HUDEP-2 (cell line): Measurements from ENCODE around the gene RPH3AL.

ENCODE experiments used
- DNase-seq, 76 experiments: peaks; one replicate each; lab custom pipeline; 2025; ENCODE audit not compliant: unreplicated experiment in 76 of 76; lab: John Stamatoyannopoulos, UW

RPH3AL gene

GRCh38 chr17:303168-303567 lies 49.4 kb downstream of the RPH3AL start:
- no peak for DNase-seq

GRCh38 chr17:302300-302698 lies 50.3 kb downstream of the RPH3AL start:
- DNase-seq: no peak

DNA sequence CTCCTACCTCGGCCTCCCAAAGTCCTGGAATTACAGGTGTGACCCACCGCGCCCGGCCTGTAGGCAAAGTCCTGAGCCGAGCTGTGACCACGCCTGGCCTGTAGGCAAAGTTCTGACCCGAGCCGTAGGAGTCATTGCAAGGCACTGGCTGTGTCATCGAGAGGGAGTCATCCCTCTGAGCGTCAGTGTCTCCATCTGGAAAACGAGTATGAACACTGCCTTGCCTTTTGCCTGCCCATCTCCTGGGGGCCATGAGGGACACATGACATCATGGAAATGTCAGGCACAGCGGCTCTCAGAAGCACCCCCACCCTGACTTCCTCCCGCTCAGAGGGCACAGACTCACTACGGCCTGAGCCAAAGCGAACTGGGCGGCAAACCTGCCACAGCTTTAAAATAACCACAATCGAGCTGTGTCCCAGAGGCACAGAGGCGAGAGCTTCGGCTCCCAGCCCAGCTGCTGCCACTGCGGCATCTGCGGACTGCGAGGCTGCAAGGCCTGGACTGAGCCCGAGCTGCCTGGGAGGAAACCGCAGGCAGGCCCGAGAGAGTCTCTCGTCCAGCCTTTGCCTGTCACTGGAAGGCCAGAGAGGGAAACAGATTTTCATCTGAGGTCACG lies 50.8 kb downstream of the RPH3AL start:
- no peak for DNase-seq

GRCh38 chr17:300881-301280 lies 51.7 kb downstream of the RPH3AL start:
- DNase-seq: no peak

DNA sequence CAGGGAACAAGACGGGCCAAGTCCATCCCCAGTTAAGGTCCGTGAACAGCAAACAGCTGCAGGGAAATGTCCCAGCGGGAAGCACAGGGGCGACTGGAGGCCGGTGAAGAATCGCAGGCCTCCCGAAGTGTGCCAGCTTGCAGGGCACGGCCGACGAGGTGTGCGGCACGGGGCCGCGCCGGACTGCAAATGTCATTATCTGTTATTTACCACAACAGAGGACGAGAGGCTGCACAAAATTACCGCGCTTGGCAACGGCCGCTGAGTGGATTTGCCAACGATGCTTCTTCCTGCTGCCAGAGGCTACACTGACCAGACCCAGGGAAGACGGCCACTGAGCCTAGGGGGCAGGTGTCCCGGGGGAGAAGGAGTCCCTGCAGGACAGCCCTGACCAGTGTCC lies 53.1 kb downstream of the RPH3AL start:
- DNase-seq: no peak

DNA sequence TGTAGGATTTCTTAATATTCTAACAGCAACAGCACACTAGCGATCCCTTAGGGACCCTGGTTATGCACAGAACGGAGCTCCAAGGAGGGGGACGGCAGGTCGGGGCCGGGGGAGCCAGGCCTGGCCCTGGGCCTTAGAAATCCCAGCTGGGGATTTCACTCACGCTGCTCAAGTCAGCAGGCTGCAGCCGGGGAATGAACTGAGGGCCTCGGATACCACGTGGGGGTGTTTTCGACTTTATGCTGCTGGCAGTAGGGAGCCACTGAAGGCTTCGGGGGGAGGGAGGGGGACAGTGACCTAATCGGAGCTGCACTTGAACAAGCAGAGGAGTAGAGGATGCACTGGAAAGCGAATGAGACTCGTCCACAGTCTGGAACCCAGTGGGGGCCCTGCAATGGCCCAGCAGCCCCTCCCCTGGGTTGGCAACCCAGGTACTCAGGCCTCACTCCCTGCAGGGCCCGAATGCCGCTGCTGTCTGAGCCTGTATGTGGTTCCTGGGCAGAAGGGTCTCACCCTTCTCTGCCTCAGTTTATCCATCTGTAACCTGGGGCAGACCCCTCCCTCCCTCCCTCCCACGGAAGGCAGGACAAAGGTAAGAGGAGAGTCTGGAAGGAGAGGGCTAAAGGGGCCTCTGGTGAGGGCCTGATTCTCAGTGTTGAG lies 53.7 kb downstream of the RPH3AL start:
- DNase-seq: no peak

- DNase-seq: no peak
Measured at GRCh38 chr17:297758-298157, 54.8 kb downstream of the RPH3AL start.

DNA sequence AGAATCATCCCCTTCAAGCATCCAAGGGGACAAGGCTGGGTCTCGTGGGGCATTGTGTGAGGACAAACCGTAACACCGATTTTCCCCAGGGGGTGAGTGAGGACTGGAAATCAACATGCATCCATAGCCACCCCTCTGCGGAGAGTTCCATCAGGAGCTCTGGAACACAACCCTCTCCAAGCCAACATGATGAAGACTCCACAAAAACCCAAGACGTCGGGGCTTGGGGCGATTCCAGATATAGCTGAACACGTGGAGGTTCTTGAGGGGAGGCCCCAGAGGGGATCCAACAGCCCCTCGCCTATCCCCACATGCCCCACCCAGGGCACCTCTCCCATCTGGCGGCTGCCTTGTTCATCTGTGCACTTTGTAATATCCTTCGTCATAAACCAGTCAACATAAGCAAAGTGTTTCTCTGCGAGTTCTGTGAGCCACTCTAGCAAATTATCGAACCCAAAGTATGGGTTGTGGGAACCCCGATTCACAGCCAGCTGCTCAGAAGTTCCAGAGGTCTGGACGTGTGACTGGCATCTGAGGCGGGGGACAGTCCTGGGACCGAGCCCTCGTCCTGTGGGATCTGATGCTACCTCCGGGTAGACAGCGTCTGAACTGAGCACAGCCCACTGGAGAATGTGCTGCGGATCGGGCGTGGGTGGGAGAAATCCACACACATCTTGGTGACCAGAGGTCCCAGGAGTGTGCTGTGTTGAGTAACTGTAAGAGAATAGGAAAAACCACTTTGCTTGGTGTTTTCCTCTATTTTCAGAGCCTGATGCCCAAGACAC lies 55.5 kb downstream of the RPH3AL start:
- DNase-seq: no peak

GRCh38 chr17:296379-296778 lies 56.2 kb downstream of the RPH3AL start:
- no peak for DNase-seq

GRCh38 chr17:292531-293382 lies 59.9 kb downstream of the RPH3AL start:
- no peak for DNase-seq

DNA sequence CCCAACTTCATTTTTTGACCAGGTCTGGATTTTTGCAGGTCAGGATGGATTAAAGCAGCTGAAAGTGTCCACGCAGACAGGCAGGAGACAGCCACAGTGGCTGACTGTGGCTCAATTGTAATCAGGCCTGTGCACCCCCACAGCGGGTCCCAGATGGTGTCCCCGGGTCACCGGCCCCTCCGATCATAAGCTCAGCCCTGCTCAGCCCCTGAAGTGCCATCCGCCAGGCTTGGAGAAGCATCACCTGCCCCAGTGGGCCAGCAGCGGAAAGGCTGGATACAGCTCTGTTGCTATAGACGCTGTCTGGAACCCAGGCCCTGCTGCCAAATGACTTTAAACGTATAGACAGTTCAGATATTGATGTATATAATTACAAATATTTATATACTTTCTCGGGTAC lies 60.6 kb downstream of the RPH3AL start:
- no peak for DNase-seq

GRCh38 chr17:291587-291986 lies 61.0 kb downstream of the RPH3AL start:
- no peak for DNase-seq

DNA sequence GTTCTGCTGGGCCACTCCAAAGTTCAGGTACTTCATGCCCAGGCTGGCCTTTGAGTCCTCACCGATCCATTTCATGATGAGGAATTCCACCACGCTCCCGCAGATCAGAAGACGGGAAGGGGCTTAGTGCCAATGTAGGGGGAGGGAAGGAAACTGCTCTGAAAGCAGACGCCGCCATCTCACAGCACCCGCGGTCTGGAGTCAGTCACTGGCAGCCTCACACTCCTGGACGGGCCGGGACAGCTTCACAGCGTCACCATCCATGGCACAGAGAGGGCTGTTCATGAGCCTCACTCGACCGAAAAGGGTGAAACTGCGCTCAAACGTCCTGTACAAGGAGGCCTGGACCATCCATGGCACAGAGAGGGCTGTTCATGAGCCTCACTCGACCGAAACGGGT lies 62.0 kb downstream of the RPH3AL start:
- DNase-seq: no peak

DNA sequence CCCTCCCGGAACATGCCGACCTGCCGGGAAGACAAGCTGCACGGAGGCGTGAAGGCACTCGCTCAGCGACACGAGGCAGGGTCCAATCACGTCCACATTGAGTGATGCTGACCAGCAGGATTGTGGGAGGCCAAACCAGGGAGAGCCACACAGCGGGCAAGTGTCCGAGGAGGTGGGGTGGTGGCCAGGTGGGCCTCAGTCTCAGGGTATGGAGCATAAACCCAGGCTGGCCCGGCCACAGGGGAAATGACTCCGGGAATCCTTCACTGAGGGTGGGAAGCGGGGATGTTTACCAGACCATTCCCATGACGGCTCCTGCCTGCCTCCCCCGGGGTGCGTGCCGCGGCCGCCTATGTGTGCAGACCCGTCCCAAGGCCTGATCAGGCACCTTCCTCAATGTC lies 62.5 kb downstream of the RPH3AL start:
- DNase-seq: no peak

- DNase-seq: no peak
Measured at GRCh38 chr17:289409-289808, 63.2 kb downstream of the RPH3AL start.

DNA sequence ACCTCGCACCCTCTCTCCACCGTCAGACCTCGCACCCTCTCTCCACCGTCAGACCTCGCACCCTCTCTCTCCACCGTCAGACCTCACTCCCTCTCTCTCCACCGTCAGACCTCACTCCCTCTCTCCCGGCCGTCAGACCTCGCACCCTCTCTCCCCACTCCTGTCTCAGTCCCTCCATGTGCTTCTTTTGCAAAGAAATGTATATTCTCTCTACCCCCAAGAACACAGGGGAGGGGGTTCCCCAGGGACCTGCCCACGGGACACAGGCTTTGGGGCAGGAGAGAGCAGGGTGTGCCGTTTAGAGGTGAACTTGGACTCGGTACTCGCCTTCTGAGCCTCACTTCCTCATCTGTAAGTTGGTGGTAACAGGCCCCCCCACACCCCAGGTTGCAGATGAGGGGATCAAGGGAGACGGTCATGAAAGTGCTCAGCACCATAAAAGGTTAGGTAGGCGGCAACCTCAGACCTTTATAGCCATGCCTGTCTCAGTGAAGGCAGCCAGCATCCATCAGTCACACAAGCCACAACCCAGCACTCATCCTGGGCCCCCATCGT lies 63.7 kb downstream of the RPH3AL start:
- DNase-seq: no peak

DNA sequence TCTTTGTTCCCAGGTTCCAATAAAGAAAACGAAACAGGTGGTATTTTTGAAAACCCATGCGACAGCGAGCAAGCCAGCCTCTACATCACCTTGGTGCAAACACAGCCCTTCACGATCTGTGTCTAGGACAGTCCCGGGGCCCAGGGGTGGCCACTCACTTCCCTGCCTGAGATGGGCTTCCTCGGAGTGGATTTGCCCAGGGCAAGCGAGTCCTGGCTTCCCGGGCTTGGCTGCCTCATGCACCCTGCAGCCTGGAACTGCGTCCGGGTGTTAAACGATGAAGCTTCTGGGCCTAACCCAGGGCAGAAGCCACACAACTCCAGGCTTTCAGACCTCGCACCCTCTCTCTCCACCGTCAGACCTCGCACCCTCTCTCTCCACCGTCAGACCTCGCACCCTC lies 66.0 kb downstream of the RPH3AL start:
- DNase-seq: no peak

DNA sequence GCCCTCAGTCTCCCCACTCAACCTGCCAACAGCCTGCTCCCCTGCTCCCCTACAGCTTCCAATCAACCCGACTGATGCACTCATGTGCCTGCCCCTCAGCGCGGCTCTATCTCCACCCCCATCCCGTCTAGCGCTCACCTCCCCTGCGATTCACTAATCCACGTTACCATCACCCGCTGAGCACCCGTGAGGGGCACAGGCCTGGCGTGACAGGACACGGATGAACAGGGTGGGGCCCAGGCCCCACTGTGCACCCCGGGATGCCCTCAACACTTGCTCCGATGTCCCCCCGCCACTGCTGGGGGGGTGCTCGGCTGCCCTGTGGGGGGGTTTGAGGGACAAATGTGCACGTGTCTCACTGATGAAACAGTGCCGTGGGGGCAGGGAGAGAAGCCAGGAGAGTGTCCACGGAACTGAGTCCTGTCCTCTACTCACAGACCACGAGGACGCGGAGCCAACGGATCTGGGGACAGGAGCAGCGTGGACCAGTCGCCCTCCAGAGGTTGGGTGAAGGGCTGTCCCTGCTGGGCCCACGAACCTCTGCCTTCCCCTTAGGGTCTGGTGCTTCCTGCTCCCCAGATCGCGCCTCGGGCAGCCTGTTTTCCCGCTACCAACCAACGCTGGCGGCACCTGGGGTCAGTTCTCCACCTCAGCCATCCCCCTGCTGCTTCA lies 66.7 kb downstream of the RPH3AL start:
- no peak for DNase-seq

DNA sequence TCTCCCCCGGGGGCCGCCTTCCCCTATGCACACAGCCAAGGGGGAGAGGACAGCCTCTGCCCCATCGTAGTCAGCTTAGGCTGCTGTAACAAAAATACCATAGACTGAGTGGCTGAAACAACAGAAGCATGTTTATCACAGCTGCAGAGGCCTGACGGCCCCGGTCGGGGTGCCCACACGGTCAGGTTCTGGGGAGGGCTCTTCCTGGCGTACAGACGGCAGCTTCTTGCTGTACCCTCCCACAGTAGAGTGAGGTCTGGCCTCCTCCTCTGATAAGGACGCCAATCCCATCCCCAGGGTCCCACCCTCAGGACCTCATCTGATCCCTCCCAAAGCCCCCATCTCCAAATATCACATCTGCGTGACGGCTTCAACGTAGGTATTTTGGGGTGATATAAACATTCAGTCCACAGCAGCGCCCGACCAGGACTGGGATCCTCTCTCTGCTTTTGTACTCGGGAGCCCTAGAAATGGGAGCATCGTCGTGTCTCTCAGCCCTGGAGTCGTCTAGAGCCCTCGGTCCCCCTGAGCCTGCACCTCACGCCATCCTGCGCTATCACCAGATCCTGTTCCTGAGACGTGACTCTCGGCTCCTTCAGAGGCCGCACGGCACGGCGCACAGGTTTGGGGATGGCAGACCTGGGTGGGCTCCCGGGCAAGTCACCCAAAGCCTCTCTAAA lies 67.8 kb downstream of the RPH3AL start:
- DNase-seq: no peak
